ENCODE measurements around the gene SPRR5. TPM values are rescaled to one million over a fixed set of nuclear protein-coding genes. Genes with fewer than 3 reads are reported as not detected.

Gene SPRR5
- total and polyA plus RNA-seq, 2 of the 8 experiments (the other 6 are each of a cell fraction or from before 2014, with no cell fraction given), result not detected

- H3K14ac ChIP-seq (ENCODE audit: insufficient read length), result no peak overlapping the region
- H2BK12ac ChIP-seq (ENCODE audit: low read depth, low read length), result no peak overlapping the region
- H3K79me1 ChIP-seq (ENCODE audit: low read depth, low read length), result no peaks in the 10 kb centered on the region
- CTCF ChIA-PET (ENCODE audit: partially characterized antibody), result interaction anchor here (0.6 kb wide), 1 partner anchor 24 kb away, joined by 3 read pairs; no protein-coding TSS in a partner anchor
- H3K79me2 ChIP-seq (ENCODE audit: control insufficient read depth in 1 of 2, insufficient read depth in 2 of 2, low read length in 2 of 2), result no peaks in the 10 kb centered on the region
- no peak overlapping the region for H2BK5ac ChIP-seq (ENCODE audit: low read depth, low read length)
- H2BK120ac ChIP-seq (replicated peaks; ENCODE audit: low read depth, low read length), result no peak overlapping the region
- no peak overlapping the region for H2AFZ ChIP-seq (ENCODE audit: low read length)
- H2BK20ac ChIP-seq (ENCODE audit: low read length), result no peak overlapping the region
- DNase-seq (ENCODE audit: low read depth in 1 of 2, low spot score in 2 of 2), result no peak
- H3K27ac ChIP-seq (ENCODE audit: low read depth, low read length), result no peak overlapping the region
- no peaks in the 10 kb centered on the region for H3K23me2 ChIP-seq (ENCODE audit: low read depth, low read length)
- no peak overlapping the region for H3K4ac ChIP-seq (replicated peaks; ENCODE audit: insufficient read length, low read depth, low read length)
- H3K23ac ChIP-seq (ENCODE audit: insufficient read length), result no peak overlapping the region
- FAIRE-seq, result no peak
- no peak overlapping the region for H4K91ac ChIP-seq (replicated peaks; ENCODE audit: insufficient read length, low read length)
- WGBS, 2 experiments (ENCODE audit: extremely low coverage in 1 of 2, insufficient coverage in 1 of 2, insufficient read length in 1 of 2, insufficient replicate concordance in 2 of 2, low coverage in 1 of 2, low lambda C conversion rate in 2 of 2, missing lambda C conversion rate in 1 of 2), result 83% methylated on average over 5 of the region's 5 CpGs; no CpG with 5 or more reads in 1 of the 2 experiments
- H3K4me1 ChIP-seq (replicated peaks in 1 of 4; ENCODE audit: control insufficient read depth in 3 of 4, insufficient read depth in 4 of 4, low read length in 3 of 4), result no peaks in the 10 kb centered on the region
- no peak overlapping the region for H4K8ac ChIP-seq (ENCODE audit: extremely low read depth, insufficient read depth, low read length)
- no peak overlapping the region for H3K18ac ChIP-seq (ENCODE audit: extremely low read depth, low read length)
- H3K9ac ChIP-seq (replicated peaks in 1 of 4; ENCODE audit: extremely low read depth in 1 of 4, low read depth in 3 of 4, low read length in 3 of 4), result no peak overlapping the region
- no peak overlapping the region for H4K5ac ChIP-seq (ENCODE audit: insufficient read length, low read depth, low read length)
- no peaks in the 10 kb centered on the region for H3K36me3 ChIP-seq (ENCODE audit: control insufficient read depth in 2 of 4, insufficient read depth in 4 of 4, low read length in 3 of 4)
- H3K56ac ChIP-seq (replicated peaks; ENCODE audit: insufficient read length, low read depth, low read length), result no peak overlapping the region
- H2BK15ac ChIP-seq (ENCODE audit: low read length), result no peak overlapping the region
- no peak overlapping the region for H2AK5ac ChIP-seq (ENCODE audit: low read depth, low read length)
- H3K4me2 ChIP-seq (ENCODE audit: insufficient read depth in 1 of 2, low read depth in 2 of 2, low read length in 2 of 2), result no peak overlapping the region
- H3K4me3 ChIP-seq (ENCODE audit: extremely low read depth in 1 of 4, insufficient read depth in 2 of 4, low read depth in 3 of 4, low read length in 4 of 4), result no peak overlapping the region
- peaks cover 4 to 22% of the 10 kb centered on the region in 2 experiments; a peak in 2 of 4 replicates for H3K9me3 ChIP-seq (ENCODE audit: insufficient read depth in 2 of 2, low read depth in 1 of 2, low read length in 1 of 2)
- H3K27me3 ChIP-seq (replicated peaks in 1 of 4; ENCODE audit: control insufficient read depth in 3 of 4, extremely low read depth in 1 of 4, insufficient read depth in 3 of 4, low read length in 3 of 4), result no peaks in the 10 kb centered on the region
- H4K20me1 ChIP-seq (replicated peaks in 1 of 2; ENCODE audit: control insufficient read depth in 1 of 2, insufficient read depth in 2 of 2, low read length in 2 of 2), result no peaks in the 10 kb centered on the region
- POLR2A ChIA-PET (ENCODE audit: partially characterized antibody), result no interaction called here
- TF ChIP-seq YY1 (IDR thresholded peaks at IDR 0.05; ENCODE audit: low read depth, low read length) (no peak), CTCF (IDR thresholded peaks at IDR 0.05; ENCODE audit: control extremely low read depth in 1 of 3, insufficient read depth in 1 of 3, low read depth in 1 of 3, low read length in 3 of 3) (no peak), TCF12 (IDR thresholded peaks at IDR 0.05; ENCODE audit: low read depth, low read length) (no peak)
These were observed 34.1 kb upstream of the SPRR5 start for GRCh38 chr1:152912900-152913299.

Measured in H1 (cell line).